GM23338 (cell line): ENCODE measurements around the gene CFTR. TPM values are rescaled to one million over a fixed set of nuclear protein-coding genes. Genes with fewer than 3 reads are reported as not detected.
A peak's percentile ranks its signal among the peaks of the same experiment; 100 is the strongest.

Source experiments
- ATAC-seq: fragments of 200-7000 bp; cut with Tn5 transposase; 3 replicates; pipeline ENCODE4 v1.9.1; 2020
- DNase-seq: peaks from one replicate; pipeline ENCODE4 v3.0.0-alpha.2; 2015; ENCODE audit warnings: low spot score
- H2AFZ ChIP-seq: fragments of 200-600 bp; sonication (generic); 2 replicates; pipeline ENCODE4 v1.8.0; 2016; ENCODE audit warnings: antibody characterized with exemption, mild to moderate bottlenecking, moderate library complexity
- H3F3A ChIP-seq: fragments of 200-600 bp; sonication (generic); replicated peaks from 2 replicates; pipeline ENCODE4 v1.8.0; 2017; ENCODE audit warnings: antibody characterized with exemption, mixed run types, low read depth
- H3K27ac ChIP-seq: fragments of 200-600 bp; sonication (generic); 2 replicates; pipeline ENCODE4 v1.6.1; 2016; ENCODE audit warnings: low read depth
- H3K27me3 ChIP-seq: fragments of 200-600 bp; sonication (generic); 2 replicates; pipeline ENCODE4 v1.8.0; 2016; ENCODE audit warnings: mild to moderate bottlenecking, mixed run types, moderate library complexity; ENCODE audit not compliant: insufficient read depth
- H3K36me3 ChIP-seq: fragments of 200-600 bp; sonication (generic); 2 replicates; pipeline ENCODE4 v1.8.0; 2016; ENCODE audit warnings: mild to moderate bottlenecking; ENCODE audit not compliant: insufficient read depth
- H3K4me1 ChIP-seq: fragments of 200-600 bp; sonication (generic); 2 replicates; pipeline ENCODE4 v1.8.0; 2016; ENCODE audit warnings: mild to moderate bottlenecking, moderate library complexity; ENCODE audit not compliant: insufficient read depth
- H3K4me2 ChIP-seq: fragments of 200-600 bp; sonication (generic); 2 replicates; pipeline ENCODE4 v1.7.1; 2017; ENCODE audit warnings: mixed run types
- H3K4me3 ChIP-seq: fragments of 200-600 bp; sonication (generic); 2 replicates; pipeline ENCODE4 v1.6.1; 2016; ENCODE audit warnings: mixed run types
- H3K79me2 ChIP-seq: fragments of 200-600 bp; sonication (generic); replicated peaks from 2 replicates; pipeline ENCODE4 v1.8.0; 2017; ENCODE audit warnings: mild to moderate bottlenecking; ENCODE audit not compliant: insufficient read depth
- H3K9me2 ChIP-seq: fragments of 200-600 bp; sonication (generic); 2 replicates; pipeline ENCODE4 v1.8.0; 2017; ENCODE audit not compliant: insufficient read depth
- H4K20me1 ChIP-seq: fragments of 200-600 bp; sonication (generic); replicated peaks from 2 replicates; pipeline ENCODE4 v1.8.0; 2017; ENCODE audit warnings: mild to moderate bottlenecking; ENCODE audit not compliant: insufficient read depth
- H3K27ac Mint-ChIP-seq: 2 replicates; pipeline ENCODE4 v1.8.0; 2020; ENCODE audit warnings: inconsistent platforms, mild to moderate bottlenecking, moderate library complexity, mixed read lengths
- H3K27me3 Mint-ChIP-seq: 3 replicates; pipeline ENCODE4 v1.8.0; 2022; ENCODE audit warnings: low read depth, mild to moderate bottlenecking, moderate library complexity, mixed read lengths, inconsistent platforms; ENCODE audit not compliant: insufficient read depth, poor library complexity
- H3K36me3 Mint-ChIP-seq: 3 replicates; pipeline ENCODE4 v1.8.0; 2021; ENCODE audit warnings: low read depth, mild to moderate bottlenecking, inconsistent platforms, moderate library complexity, mixed read lengths
- H3K4me1 Mint-ChIP-seq: 3 replicates; pipeline ENCODE4 v1.8.0; 2020; ENCODE audit warnings: mild to moderate bottlenecking, inconsistent platforms, mixed read lengths
- H3K4me3 Mint-ChIP-seq: 3 replicates; pipeline ENCODE4 v1.8.0; 2021; ENCODE audit warnings: moderate library complexity, mild to moderate bottlenecking, inconsistent platforms, mixed read lengths
- H3K9me3 Mint-ChIP-seq: 3 replicates; pipeline ENCODE4 v1.8.0; 2020; ENCODE audit warnings: moderate library complexity, mild to moderate bottlenecking, inconsistent platforms, mixed read lengths
- CREB1 ChIP-seq: fragments of 250-450 bp; sonication (Bioruptor Pico); IDR thresholded peaks from 2 replicates; pipeline ENCODE4 v1.5.0; 2020; ENCODE audit warnings: low read depth, mild to moderate bottlenecking, moderate library complexity
- EZH2phosphoT487 ChIP-seq: fragments of 200-600 bp; sonication (generic); IDR thresholded peaks from one replicate; pipeline ENCODE4 v1.8.1; 2018; ENCODE audit warnings: antibody characterized with exemption; ENCODE audit not compliant: unreplicated experiment
- JUNB ChIP-seq: IDR thresholded peaks from one replicate; pipeline ENCODE4 v1.6.1; 2016; ENCODE audit warnings: antibody characterized with exemption; ENCODE audit not compliant: unreplicated experiment
- POLR2AphosphoS5 ChIP-seq: IDR thresholded peaks from 2 replicates; pipeline ENCODE4 v1.6.1; 2016; ENCODE audit warnings: antibody characterized with exemption, low read depth
- STAT1 ChIP-seq: IDR thresholded peaks from one replicate; pipeline ENCODE4 v1.6.1; 2016; ENCODE audit warnings: antibody characterized with exemption; ENCODE audit not compliant: unreplicated experiment
- ZNF114 ChIP-seq: fragments of 250-450 bp; sonication (Bioruptor Pico); IDR thresholded peaks from 2 replicates; pipeline ENCODE4 v1.5.0; 2020; ENCODE audit warnings: mild to moderate bottlenecking, moderate library complexity
- ZNF331 ChIP-seq: fragments of 250-450 bp; sonication (Bioruptor Pico); IDR thresholded peaks from 2 replicates; pipeline ENCODE4 v1.5.0; 2020; ENCODE audit warnings: low read depth, mild to moderate bottlenecking, moderate library complexity
- polyA plus RNA-seq: library from polyadenylated mRNA; unstranded; fragments of >200 nt; fragmentation: Nextera tagmentation; extraction: Ambion mirVana; gene quantifications from 2 replicates; pipeline ENCODE4 v1.2.1, GENCODE V29; 2016
- total RNA-seq: library from RNA; depleted of rRNA; stranded (reverse); fragments of >200 nt; shearing (Covaris generic); gene quantifications from 2 replicates; pipeline ENCODE4 v1.2.3, GENCODE V29; 2014
- TF ChIP-seq, protein P1 (sequence below): fragments of 250-450 bp; sonication (Bioruptor Pico); IDR thresholded peaks from 2 replicates; pipeline ENCODE4 v1.5.0; 2020; ENCODE audit warnings: mild to moderate bottlenecking, moderate library complexity
- TF ChIP-seq, protein P2 (sequence below): IDR thresholded peaks from one replicate; pipeline ENCODE4 v1.6.1; 2018; ENCODE audit warnings: antibody characterized with exemption; ENCODE audit not compliant: unreplicated experiment
- TF ChIP-seq, protein P3 (sequence below): IDR thresholded peaks from 2 replicates; pipeline ENCODE4 v1.6.1; 2016; ENCODE audit warnings: antibody characterized with exemption

The CFTR gene
- total and polyA plus RNA-seq, 2 experiments from 2014 or later = 0.45 to 1.2 TPM

DNA sequence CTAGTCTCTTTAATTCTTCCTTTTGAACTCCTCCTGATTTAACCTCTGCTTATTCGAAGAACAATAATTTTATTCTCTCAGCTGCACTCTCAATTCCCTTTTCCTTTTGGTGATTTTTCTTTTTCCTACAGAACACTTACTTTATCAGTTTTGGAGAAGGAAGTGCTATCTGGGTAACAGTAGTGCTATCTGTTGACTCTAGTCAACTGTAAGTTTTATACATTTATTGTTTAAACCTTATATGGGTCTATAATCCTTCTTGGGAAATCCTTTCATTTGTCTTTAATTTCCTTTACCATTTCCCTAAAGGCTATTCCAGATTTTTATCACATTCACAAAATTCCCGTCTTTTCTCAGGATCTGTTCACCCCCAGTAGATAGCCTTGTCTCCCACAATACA lies 64.2 kb downstream of the CFTR start (continued):
- TF ChIP-seq, protein P1, sequence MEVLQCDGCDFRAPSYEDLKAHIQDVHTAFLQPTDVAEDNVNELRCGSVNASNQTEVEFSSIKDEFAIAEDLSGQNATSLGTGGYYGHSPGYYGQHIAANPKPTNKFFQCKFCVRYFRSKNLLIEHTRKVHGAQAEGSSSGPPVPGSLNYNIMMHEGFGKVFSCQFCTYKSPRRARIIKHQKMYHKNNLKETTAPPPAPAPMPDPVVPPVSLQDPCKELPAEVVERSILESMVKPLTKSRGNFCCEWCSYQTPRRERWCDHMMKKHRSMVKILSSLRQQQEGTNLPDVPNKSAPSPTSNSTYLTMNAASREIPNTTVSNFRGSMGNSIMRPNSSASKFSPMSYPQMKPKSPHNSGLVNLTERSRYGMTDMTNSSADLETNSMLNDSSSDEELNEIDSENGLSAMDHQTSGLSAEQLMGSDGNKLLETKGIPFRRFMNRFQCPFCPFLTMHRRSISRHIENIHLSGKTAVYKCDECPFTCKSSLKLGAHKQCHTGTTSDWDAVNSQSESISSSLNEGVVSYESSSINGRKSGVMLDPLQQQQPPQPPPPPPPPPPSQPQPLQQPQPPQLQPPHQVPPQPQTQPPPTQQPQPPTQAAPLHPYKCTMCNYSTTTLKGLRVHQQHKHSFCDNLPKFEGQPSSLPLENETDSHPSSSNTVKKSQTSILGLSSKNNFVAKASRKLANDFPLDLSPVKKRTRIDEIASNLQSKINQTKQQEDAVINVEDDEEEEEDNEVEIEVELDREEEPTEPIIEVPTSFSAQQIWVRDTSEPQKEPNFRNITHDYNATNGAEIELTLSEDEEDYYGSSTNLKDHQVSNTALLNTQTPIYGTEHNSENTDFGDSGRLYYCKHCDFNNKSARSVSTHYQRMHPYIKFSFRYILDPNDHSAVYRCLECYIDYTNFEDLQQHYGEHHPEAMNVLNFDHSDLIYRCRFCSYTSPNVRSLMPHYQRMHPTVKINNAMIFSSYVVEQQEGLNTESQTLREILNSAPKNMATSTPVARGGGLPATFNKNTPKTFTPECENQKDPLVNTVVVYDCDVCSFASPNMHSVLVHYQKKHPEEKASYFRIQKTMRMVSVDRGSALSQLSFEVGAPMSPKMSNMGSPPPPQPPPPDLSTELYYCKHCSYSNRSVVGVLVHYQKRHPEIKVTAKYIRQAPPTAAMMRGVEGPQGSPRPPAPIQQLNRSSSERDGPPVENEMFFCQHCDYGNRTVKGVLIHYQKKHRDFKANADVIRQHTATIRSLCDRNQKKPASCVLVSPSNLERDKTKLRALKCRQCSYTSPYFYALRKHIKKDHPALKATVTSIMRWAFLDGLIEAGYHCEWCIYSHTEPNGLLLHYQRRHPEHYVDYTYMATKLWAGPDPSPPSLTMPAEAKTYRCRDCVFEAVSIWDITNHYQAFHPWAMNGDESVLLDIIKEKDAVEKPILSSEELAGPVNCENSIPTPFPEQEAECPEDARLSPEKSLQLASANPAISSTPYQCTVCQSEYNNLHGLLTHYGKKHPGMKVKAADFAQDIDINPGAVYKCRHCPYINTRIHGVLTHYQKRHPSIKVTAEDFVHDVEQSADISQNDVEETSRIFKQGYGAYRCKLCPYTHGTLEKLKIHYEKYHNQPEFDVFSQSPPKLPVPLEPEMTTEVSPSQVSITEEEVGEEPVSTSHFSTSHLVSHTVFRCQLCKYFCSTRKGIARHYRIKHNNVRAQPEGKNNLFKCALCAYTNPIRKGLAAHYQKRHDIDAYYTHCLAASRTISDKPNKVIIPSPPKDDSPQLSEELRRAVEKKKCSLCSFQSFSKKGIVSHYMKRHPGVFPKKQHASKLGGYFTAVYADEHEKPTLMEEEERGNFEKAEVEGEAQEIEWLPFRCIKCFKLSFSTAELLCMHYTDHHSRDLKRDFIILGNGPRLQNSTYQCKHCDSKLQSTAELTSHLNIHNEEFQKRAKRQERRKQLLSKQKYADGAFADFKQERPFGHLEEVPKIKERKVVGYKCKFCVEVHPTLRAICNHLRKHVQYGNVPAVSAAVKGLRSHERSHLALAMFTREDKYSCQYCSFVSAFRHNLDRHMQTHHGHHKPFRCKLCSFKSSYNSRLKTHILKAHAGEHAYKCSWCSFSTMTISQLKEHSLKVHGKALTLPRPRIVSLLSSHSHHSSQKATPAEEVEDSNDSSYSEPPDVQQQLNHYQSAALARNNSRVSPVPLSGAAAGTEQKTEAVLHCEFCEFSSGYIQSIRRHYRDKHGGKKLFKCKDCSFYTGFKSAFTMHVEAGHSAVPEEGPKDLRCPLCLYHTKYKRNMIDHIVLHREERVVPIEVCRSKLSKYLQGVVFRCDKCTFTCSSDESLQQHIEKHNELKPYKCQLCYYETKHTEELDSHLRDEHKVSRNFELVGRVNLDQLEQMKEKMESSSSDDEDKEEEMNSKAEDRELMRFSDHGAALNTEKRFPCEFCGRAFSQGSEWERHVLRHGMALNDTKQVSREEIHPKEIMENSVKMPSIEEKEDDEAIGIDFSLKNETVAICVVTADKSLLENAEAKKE (CRISPR knock-in tag) = no peak
- no peak for TF ChIP-seq JUNB
- no peak for TF ChIP-seq ZNF331

GRCh38 chr7:117548035-117548434 lies 68.2 kb downstream of the CFTR start:
- no peak overlapping the region for H3K4me3 Mint-ChIP-seq
- H3K27ac Mint-ChIP-seq = peak overlapping the region; percentile 48; the same call in 1 of the 2 replicates
- no peaks in the 10 kb centered on the region for H3K4me1 ChIP-seq
- H3K9me2 ChIP-seq = 0 out of 2 replicates have a peak, but pooled peaks cover 5% of the 10 kb centered on the region
- no peaks in the 10 kb centered on the region for H3K27me3 ChIP-seq
- H3K36me3 Mint-ChIP-seq = no peaks in the 10 kb centered on the region
- DNase-seq (no peak), ATAC-seq (no peak)
- H3K36me3 ChIP-seq = no peaks in the 10 kb centered on the region
- H3K9me3 Mint-ChIP-seq = no peaks in the 10 kb centered on the region
- no peaks in the 10 kb centered on the region for H4K20me1 ChIP-seq
- H3K4me3 ChIP-seq = no peak overlapping the region
- no peak overlapping the region for H3K4me2 ChIP-seq
- peak overlapping the region; percentile 38; the same call in 1 of the 2 replicates for H2AFZ ChIP-seq
- H3K27ac ChIP-seq = no peak overlapping the region
- H3K4me1 Mint-ChIP-seq = peaks cover 5% of the 10 kb centered on the region; the same call in 2 of the 3 replicates
- H3K27me3 Mint-ChIP-seq = no peaks in the 10 kb centered on the region
- H3F3A ChIP-seq = no peaks in the 10 kb centered on the region
- no peaks in the 10 kb centered on the region for H3K79me2 ChIP-seq
- no peak for TF ChIP-seq ZNF114 (CRISPR knock-in tag)
- TF ChIP-seq, protein P2, sequence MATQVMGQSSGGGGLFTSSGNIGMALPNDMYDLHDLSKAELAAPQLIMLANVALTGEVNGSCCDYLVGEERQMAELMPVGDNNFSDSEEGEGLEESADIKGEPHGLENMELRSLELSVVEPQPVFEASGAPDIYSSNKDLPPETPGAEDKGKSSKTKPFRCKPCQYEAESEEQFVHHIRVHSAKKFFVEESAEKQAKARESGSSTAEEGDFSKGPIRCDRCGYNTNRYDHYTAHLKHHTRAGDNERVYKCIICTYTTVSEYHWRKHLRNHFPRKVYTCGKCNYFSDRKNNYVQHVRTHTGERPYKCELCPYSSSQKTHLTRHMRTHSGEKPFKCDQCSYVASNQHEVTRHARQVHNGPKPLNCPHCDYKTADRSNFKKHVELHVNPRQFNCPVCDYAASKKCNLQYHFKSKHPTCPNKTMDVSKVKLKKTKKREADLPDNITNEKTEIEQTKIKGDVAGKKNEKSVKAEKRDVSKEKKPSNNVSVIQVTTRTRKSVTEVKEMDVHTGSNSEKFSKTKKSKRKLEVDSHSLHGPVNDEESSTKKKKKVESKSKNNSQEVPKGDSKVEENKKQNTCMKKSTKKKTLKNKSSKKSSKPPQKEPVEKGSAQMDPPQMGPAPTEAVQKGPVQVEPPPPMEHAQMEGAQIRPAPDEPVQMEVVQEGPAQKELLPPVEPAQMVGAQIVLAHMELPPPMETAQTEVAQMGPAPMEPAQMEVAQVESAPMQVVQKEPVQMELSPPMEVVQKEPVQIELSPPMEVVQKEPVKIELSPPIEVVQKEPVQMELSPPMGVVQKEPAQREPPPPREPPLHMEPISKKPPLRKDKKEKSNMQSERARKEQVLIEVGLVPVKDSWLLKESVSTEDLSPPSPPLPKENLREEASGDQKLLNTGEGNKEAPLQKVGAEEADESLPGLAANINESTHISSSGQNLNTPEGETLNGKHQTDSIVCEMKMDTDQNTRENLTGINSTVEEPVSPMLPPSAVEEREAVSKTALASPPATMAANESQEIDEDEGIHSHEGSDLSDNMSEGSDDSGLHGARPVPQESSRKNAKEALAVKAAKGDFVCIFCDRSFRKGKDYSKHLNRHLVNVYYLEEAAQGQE = no peak
- no peak for TF ChIP-seq POLR2AphosphoS5
- TF ChIP-seq EZH2phosphoT487 = no peak
- no peak for TF ChIP-seq STAT1
- no peak for TF ChIP-seq CREB1 (CRISPR knock-in tag)
- TF ChIP-seq, protein P3, sequence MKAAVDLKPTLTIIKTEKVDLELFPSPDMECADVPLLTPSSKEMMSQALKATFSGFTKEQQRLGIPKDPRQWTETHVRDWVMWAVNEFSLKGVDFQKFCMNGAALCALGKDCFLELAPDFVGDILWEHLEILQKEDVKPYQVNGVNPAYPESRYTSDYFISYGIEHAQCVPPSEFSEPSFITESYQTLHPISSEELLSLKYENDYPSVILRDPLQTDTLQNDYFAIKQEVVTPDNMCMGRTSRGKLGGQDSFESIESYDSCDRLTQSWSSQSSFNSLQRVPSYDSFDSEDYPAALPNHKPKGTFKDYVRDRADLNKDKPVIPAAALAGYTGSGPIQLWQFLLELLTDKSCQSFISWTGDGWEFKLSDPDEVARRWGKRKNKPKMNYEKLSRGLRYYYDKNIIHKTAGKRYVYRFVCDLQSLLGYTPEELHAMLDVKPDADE = no peak
